NCI-H2171 treated with DMSO at 0.1 percent for 48 hours (cell line): ENCODE measurements around the gene HMG20B.

Source experiments
- DNase-seq: peaks from one replicate; lab custom pipeline; 2025; lab: John Stamatoyannopoulos, UW

The HMG20B gene

DNA sequence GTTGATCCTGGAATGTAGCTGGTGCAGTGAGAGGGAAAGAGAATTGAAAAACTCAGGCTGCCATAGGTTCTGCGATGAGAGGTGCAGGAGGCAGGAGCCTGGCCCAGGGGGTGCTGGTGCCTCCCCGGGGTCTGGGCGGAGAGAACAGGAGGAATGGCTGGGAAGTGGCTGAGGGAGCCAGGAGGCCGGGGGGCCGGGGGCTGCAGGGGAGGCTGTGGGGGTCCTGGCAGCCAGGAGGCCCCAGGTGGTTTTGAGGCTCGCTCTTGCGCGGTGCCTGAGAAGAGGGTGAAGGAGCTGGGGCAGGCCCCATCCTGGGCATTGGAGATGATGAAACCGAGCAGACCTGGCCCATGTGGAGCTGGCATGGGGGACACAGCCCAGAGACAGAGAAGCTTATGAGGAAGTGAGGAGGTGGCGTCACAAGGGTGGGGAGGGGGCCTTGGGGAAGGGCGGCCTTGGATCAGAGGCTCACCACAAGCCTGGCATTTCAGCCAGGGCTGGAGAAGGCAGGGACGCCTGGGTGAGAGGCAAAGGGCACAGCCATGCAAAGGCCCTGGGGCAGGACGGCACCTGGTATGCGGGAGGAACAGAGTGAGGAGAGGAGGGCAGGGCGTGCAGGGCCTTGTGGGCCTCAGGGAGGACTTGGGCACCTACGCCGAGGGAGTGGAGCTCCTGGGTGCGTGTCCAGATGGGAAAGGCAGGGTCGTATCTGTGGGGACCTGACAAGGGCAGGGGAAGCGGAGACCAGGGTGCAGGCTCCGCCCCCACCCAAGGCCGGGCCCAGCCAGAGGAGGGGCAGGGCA is 35.1 kb upstream of the HMG20B start:
- DNase-seq: no peak

DNA sequence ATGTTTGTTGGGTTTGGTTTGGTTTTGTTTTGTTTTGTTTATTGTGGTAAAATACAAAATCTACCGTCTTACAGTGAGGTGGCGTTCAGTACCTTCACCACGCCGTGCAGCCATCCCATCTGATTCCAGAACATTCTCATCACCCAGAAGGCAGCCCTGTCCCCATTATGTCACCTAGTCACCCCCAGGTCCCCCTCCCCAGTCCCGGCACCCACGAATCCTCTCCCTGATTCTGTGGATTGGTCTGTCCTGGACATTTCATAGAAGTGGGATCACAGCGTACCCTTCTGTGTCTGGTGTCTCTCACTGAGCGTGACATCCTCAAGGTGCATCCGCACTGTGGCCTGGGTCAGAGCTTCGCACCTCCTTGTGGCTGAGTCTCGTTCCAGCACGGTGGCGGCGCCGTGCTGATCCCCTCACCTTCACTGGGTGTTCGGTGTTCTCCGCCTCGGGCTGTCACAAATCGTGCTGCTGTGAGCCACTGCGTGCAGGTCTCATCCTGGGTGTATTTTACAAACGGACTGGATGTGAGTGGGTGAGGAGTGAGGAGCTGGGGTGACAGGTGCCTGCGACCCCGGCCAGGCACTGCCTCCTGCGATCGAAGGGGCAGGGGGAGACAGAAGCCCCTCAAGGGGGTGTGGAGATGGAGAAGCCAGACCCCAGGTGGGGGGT is 34.4 kb upstream of the HMG20B start:
- DNase-seq: no peak

DNA sequence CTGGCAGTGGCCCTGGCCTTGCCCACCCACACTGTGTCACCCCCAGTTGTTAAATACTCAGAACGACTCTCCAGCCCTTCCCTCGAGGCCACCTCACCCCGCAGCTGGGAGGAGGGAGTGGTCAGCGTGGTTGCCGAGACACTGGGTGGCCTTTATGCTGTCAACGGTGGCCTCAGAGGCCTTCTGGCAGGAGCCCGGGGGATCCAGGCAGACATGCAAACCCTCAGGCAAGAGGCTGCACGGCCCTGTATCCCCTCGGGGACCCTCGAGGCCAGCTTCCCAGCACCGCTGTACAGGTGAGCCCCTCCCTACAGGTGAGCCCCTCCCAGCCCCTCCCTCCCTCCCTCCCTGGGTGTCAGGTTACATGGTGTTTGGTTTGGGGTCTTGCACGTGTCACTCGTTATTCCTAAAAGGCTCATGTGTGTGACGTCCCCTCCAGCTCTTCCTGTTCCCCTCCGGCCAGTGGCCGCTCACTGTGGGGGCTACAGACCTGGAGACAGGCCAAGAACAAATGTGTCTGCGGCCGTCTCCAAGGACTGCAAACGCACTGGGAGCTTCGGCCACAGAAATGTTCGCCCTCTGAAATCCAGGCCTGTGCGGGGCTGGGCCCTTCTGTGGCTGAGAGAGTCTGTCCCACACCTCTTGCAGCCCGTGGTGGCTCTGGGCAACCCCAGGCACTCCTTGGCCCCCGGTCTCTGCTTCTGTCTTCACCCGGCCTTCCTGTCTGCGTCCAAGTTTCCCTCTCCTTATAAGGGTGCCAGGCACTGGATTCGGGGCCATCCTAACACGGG is 33.6 kb upstream of the HMG20B start, which contains the start of gene TEKTIP1:
Gene TEKTIP1, plus strand, starts transcription at position 210 of the 791 bp plus-strand sequence. Its CDS starts 4 bp downstream, at position 214.
- DNase-seq: peak; percentile 37

DNA sequence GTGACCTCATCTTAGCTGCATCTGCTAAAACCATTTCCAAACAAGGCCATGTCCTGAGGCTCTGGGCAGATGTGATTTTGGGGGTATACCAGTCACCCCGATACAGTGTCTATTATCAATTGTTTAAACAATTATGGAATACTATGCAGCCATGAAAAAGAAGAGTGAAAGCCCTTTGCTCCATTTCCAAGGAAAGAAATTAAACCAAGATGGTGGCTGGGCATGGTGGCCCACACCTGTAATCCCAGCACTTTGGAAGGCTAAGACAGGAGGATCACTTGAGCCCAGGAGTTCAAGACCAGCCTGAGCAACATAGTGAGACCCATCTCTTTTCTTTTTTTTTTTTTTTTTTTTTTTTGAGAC is 33.0 kb upstream of the HMG20B start:
- DNase-seq: no peak

DNA sequence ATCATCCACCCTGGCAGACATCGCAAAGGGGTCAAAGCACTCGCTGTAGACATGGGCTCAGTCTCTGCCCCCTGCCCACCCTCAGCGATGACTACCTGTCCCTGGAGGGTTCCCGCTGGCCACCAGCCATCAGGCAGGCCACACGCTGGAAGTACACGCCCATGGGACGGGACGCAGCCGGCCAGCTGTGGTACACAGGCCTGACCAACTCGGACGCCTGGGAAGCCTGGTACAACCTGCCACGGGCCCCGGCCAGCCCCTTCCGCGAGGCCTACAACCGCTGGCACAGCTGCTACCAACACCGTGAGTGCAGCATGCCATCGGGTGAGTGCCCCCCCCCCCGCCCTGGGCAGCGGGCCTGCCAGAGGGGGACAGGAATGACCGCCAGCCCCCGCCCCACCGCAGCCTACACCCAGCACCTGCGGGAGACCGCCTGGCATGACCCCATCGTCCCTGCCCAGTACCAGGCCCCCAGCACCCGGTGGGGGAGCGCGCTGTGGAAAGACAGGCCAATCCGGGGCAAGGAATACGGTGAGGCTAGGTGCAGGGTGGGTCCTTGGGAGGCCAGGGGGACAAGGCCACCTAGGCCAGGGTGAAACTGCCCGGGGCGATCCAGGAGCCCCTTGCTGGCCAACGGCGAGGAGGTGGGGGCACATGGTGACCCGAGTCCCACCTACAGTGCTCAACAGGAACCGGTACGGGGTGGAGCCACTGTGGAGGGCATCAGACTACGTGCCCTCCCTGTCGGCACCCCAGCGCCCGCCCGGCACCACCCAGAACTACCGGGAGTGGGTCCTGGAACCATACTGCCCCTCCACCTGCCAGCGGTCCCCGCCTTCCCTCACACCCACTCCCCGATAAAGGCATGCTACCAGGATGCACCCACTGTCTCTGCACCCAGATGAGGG is 29.3 kb upstream of the HMG20B start:
- no peak for DNase-seq

DNA sequence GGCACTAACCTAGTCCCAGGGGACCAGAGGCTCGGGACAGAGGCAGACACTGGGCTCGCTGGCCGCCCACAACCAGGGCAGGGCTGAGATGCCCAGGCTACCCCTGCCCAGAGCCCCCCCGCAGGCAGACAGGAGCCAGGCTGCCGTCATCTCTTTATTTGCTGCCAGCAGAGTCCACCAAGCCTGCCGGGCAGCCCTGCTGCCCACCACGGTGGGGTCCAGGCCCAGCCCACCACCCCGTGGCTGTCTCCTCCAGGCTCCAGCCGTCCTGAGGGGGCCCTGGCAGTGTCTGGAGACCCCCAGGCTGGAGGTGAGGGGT is 28.7 kb upstream of the HMG20B start:
- no peak for DNase-seq

DNA sequence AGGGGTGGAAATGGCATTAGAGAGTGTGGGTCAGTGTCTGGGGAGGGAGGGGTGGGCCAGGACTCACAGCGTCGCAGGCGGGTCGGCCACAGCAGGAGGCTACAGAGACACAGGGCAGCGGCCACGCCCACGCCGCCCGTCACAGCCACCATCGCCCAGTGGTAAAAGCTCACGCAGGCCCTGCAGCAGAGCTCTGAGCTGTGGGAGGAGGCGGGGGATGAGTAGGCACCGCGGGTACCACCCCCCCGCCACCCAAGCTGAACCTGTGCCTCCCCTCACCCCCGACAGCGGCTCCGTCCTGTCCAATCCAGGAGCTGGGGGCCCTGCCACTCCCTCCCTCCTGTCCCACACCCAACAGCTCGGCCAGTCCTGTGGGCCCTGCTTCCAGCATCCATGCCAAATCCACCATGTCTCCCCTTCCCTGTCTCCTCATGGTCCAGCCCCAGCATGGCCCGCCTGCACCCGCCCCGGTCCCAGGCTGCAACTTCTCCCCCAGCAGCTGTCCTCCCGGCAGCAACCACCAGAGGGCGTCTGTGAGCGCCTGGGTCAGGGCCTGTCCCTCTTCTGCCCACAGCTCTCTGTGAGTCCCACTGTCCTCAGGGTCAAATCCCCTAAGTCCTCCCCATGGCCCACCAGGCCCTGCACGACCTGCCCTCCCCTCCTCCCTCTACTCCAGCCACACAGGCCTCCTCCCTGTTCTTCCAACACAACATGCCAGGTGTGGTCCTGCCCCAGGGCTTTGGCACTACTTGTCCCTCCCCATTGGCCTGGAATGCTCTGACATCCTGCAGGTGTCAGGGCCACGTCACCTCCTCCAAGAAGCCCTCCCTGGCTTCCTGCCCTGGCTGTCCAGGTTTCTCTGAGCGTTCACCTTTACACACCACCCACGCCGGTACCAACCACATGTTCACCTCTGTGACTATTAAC is 27.7 kb upstream of the HMG20B start:
- DNase-seq: no peak

DNA sequence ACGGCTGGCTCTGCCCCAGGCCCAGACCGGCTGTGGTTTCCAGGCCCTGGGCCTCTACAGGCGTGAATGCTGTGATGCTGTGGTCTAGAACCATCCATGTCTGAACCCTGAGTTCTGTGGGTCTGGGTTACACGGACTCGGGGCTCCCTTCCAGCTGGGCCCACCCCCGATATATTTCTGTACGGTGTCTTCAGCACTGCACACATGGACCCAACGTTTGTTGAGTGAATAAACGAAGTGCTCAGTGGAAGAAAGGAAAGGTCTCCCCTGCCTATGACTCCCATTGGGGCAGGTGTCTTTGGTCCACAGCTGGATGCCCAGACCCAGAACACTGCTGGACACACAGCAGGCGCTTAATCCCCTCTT is 27.1 kb upstream of the HMG20B start:
- no peak for DNase-seq

DNA sequence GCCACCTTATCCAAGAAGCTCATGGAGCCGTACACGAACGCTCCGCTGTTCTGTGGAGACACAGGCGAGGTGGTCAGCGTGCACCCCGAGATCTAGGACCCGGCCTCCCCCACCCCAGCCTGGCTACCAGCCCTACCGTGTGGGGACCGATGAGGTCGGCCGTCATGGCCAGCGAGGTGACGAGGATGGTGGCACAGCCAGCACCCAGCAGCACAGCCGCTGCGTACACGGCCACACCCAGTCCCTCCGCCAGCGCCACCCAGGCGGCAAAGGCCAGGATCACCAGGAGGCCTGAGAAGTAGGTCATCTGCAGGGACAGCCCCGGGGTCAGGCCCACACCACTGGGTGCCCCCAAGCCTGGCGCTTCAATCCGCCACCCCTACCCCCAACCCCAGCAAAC is 26.6 kb upstream of the HMG20B start:
- DNase-seq: no peak

DNA sequence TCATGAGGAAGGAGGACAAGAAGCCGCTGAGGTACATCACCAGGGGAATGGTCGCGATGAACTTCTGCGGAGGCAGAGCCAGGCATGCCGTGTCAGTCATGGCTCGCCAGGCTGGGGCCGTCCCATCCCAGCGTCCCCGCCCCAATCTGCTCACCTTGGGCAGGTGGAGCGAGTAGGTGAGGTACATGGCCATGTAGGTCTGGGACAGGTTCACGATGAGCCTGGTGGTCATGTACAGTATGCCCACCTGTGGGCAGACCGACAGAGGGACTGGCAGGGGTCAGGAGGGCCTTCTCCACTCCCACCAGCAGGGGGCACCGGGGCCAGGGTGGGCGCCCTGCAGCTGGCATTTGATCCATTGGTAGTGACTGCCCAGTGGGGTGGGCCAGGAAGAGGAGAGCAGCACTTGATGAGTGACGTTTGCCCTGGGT is 25.4 kb upstream of the HMG20B start:
- DNase-seq: no peak

DNA sequence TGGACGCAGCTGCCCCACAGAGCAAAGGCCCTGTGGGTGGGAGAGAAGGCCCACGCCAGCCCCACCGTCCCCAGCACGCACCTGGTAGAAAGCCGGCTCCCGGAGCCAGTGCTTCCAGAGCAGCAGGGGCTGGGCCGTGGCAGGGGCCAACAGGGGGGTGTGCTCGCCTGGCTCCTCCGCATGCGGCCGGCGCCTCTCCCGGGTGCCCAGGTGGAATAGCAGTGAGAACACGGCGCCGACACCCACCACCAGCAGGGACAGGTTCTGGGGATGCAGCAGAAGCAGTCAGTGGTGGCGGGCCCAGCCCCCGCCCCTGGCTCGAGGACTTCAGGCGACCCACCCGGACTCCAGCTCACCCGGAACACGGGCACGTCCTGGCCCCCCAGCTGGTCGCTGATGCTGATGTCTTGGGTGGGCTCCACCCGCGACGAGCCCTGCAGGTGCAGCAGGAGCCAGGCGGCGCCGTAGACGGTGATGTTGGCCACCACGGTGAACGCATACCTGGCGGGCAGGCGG is 24.9 kb upstream of the HMG20B start:
- DNase-seq: no peak

DNA sequence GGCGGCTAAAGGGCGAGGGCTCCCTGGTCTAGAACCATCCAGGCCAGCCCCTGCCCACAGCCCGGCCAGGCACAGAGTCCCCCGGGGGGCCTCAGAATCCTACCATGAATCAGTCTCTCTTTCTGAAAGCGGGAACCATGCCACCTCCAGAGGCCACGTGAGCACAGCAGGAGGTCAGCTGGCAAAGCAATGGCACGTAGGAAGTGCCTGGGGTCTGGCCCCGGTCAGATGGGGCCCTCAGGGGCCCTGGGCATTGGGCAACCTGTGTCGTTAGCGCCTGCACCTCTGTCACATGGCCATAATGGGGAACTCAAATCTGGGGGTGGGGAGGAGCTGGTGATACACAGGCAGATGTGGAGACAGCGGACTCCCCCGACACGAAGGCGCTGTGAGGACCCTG is 24.1 kb upstream of the HMG20B start:
- no peak for DNase-seq

DNA sequence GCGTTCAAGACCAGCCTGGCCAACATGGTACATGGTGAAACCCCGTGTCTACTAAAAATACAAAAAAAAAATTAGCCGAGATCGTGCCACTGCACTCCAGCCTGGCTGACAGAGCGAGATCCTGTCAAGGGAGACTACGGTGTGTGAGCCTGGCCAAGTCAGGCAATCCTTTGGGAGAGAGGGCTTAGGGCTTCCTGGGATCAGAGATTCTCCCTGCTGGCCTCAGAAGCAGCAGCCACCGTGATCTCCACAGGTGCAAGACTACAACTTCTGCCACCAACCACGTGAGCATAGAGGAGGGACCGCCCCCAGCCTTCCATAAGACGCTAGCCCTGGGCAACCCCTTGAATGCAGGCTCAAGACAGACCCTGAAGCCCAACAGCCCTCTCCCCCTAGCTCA is 22.9 kb upstream of the HMG20B start:
- no peak for DNase-seq

DNA sequence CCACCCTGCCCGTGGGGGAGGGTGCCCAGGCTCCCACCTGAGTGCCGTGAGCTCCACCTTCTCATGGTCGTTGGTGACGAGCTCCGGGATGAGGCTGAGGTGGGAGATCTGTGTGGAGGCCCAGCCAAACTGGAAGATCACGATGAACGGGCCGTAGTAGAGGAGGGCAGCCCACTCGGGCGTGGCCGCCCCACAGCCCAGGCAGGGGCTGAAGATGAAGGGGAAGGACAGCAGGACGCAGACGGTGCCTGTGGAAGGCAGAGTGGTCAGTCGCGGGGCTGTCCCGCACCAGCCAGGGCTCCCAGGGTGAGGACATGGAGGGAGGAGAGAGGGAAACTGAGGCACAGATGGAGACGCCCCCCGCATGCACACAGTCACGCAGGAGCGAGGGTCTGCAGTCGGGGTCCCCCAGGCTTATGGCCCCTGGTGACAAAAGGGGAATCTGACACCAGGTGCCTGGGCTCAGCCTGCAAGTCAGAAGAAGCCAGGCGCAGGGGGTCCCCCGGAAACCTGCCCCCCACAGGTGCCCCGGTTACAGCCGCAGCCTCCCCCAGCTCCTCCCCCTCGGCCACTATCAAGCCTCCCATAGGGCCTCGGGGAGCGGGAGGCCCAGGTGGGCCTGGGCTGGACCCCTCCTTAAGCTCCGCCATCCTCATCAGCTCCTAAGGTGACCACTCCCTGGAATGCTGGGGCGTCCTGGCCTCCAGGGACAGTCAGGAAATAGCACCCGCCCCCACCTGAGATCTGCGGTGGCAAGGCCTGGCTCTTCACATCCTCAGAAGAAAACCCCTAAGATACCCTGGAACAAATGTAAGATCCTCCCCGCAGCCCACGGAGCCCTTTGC is 21.6 kb upstream of the HMG20B start:
- DNase-seq: no peak

DNA sequence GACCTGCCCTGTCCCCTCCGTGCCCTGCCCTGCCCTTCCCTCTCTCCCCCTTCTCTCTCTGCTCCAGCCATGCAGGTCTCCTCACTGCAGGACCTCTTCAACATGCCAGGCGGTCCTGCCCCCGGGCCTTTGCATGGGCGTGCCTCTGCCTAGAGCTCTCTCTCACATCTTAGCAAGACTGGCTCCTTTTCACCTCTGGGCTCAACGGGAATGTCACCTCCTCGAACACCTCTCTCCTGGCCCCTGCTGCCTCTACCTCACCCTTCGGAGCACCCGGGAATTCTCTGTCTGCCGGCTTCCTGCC is 21.0 kb upstream of the HMG20B start:
- DNase-seq: no peak

DNA sequence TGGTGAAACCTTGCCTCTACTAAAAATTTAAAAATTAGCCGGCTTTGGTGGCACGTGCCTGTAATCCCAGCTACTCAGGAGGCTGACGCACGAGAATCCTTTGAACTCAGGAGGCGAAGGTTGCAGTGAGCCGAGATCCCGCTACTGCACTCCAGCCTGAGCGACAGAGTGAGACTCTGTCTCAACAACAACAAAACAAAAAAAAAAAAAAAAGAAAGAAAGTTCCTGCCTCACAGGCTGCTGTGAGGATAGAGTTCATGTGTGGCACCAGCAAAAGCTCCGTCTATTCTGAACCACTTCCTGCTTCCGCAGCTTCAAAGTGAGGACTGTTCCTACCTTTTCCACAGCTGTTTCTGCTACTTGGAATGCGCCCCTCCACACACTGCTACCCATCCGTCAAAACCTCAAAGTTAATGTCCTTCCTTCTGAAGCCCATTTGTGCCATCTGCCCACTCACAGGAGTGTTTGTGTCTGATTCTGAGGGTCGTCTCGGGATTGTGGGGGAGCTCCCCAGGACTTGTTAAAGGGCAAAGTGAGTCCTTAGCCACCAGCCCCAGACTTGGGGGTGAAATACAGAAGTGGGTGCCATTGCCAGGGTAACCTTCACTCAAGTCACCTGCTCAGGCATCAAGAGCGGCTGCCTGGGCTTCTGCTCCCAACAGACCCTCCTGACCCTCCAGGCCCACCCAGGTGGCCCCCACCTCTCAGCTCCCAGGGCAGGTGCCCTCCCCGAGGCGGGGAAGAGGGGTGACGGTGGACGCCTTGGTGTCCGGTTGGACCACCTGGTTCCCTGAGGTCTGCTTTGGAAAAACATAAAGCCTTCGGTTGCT is 18.3 kb upstream of the HMG20B start:
- no peak for DNase-seq

DNA sequence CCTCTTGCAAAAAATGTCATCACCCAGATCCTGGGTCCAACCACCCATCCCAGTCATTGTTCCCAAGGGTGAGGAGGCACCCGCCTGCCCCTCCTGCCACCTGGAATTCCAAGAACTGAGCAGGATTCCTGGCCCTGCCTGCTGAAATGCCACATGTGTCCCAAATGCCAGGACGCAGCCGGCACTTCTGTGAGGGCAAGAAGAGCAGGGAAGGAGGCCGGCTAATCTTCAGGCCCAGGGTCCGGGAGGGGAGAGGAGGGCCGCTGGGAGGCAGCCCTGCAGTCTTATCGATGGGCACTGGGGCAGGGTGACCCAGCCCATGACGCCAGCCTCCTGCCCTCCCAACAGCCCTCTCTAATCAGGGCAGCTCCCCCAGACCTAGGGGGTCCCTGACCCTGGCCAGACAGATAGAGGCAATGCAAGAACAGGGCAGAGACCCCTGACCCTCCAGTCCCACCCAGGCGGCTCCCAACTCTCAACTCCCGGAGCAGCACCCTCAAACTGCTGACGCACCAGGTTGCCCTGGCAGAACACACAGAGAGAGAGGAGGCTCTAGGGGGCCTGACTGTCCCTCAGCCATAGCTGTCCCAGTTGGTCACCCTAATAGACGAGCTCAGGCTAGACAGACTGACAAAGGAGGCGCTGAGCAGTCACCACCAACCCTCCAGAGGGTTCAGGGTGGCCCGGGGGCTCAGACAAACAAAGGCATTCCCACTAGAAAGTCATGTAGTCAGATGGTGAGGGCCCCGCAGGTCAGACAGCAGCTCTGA is 16.9 kb upstream of the HMG20B start:
- no peak for DNase-seq

DNA sequence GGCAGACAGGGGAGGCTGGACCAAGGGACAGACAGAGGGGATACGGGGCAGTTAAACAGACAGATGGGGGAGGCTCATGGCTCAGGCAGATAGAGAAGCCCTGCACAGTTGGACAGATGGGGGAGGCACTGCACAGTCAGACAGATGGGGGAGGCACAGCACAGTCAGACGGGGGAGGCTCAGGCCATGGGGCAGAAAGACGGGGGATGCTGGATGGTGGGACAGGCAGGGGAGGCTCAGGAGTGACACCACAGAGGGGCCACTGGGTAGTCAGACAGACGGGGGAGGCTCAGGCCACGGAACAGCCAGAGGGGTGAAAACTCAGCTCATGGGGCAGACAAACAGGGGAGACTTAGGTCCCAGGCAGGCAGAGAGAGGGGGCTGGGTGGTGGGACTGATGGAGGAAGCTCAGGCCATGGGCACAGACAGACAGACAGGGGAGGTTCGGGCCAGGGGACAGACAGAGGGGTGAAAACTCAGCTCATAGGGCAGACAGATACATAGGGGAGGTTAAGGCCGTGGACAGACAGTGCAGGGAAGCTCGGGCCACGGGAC is 16.2 kb upstream of the HMG20B start:
- DNase-seq: no peak
